ENCODE measurements around the gene GART.

GRCh38 chr21:33568448-33568847 is 26.5 kb upstream of the GART start:
- TF ChIP-seq CTCF (IDR thresholded peaks at IDR 0.05; ENCODE audit: low read length) (no peak), EZH2 (IDR thresholded peaks at IDR 0.05; ENCODE audit: borderline replicate concordance, low read length) (no peak)
